Esophagus muscularis mucosa (tissue), 4 donors: Measurements from ENCODE around the gene GNMT.
"Not testable (repeated sequence)": the region's sequence is repeated elsewhere in the genome, so short reads cannot be mapped to it uniquely, and the experiment has no call there.

ENCODE experiments used
- CTCF ChIP-seq, 3 experiments: fragments of 200-600 bp in 2 of 3; fragments of 450-650 bp in 1 of 3; sonication (generic) in 2 of 3; IDR thresholded peaks; one replicate each; pipeline ENCODE4 v1.5.1; 2017 to 2019; ENCODE audit warnings: antibody characterized with exemption in 3 of 3, mild to moderate bottlenecking in 2 of 3, moderate library complexity in 1 of 3
- EP300 ChIP-seq: sonication (generic); formaldehyde crosslinking; IDR thresholded peaks from one replicate; pipeline ENCODE4 v1.6.1; 2017; ENCODE audit warnings: antibody characterized with exemption
- POLR2A ChIP-seq: fragments of 450-650 bp; IDR thresholded peaks from one replicate; pipeline ENCODE4 v1.6.1; 2017; ENCODE audit warnings: antibody characterized with exemption, moderate library complexity, mild to moderate bottlenecking, low read depth
- POLR2AphosphoS5 ChIP-seq, 2 donors: sonication (generic); formaldehyde crosslinking; IDR thresholded peaks; one replicate each; pipeline ENCODE4 v1.6.1; 2017; ENCODE audit warnings: antibody characterized with exemption in 2 of 2

- not testable (repeated sequence) for TF ChIP-seq CTCF (IDR thresholded peaks at IDR 0.05); POLR2A; POLR2AphosphoS5 (IDR thresholded peaks at IDR 0.05); EP300
Observed at GRCh38 chr6:42998205-42998604, 37.7 kb downstream of the GNMT start.
